Endothelial cell of umbilical vein (primary cell): Measurements from ENCODE around the gene ASB10. TPM values are rescaled to one million over a fixed set of nuclear protein-coding genes. Genes with fewer than 3 reads are reported as not detected.

ENCODE experiments used
- BruUV-seq: library from RNA; stranded (reverse); fragments of 400-500 nt; replicated peaks from 2 replicates; lab custom pipeline; 2021; lab: Mats Ljungman, UMichigan
- CTCF ChIA-PET: fragments of 300-600, 350-600 bp; sonication (Branson Sonifier 250); formaldehyde crosslinking; loops from one replicate; lab custom pipeline; 2021; ENCODE audit warnings: antibody characterized with exemption, inconsistent platforms; lab: Charles Lee
- POLR2A ChIA-PET: fragments of 300-600, 350-600 bp; sonication (Branson Sonifier 250); formaldehyde crosslinking; loops from one replicate; lab custom pipeline; 2021; ENCODE audit warnings: antibody characterized with exemption, inconsistent platforms; lab: Charles Lee
- DNase-seq: peaks from one replicate; pipeline ENCODE4 v3.0.0-alpha.2; 2011; ENCODE audit warnings: low read depth, low spot score
- FAIRE-seq: peaks from 2 replicates; lab custom pipeline; 2011; peaks lifted over from hg19 to GRCh38; lab: Jason Lieb, UNC
- H2AFZ ChIP-seq: 2 replicates; pipeline ENCODE4 v1.6.0; 2012; ENCODE audit warnings: low read depth, low read length, control low read depth, inconsistent platforms
- H3K27ac ChIP-seq: 2 replicates; pipeline ENCODE4 v1.5.1; 2011; ENCODE audit warnings: low read depth, mild to moderate bottlenecking, control low read depth, low read length, moderate library complexity; ENCODE audit not compliant: insufficient read depth
- H3K27me3 ChIP-seq, 2 experiments: 2 replicates each; pipeline versions ENCODE4 v1.6.0 to v1.6.1; 2011; ENCODE audit warnings: low read length in 2 of 2, mixed read lengths in 1 of 2; ENCODE audit not compliant: control insufficient read depth in 2 of 2, insufficient read depth in 2 of 2
- H3K36me3 ChIP-seq, 2 experiments: 2 replicates in 1 of 2; 3 replicates in 1 of 2; pipeline ENCODE4 v1.5.1; 2011; ENCODE audit warnings: low read length in 2 of 2, mild to moderate bottlenecking in 1 of 2, moderate library complexity in 1 of 2; ENCODE audit not compliant: control insufficient read depth in 2 of 2, insufficient read depth in 2 of 2; ENCODE audit errors: extremely low read depth in 1 of 2
- H3K4me1 ChIP-seq: 3 replicates; pipeline ENCODE4 v1.5.1; 2011; ENCODE audit warnings: mild to moderate bottlenecking, low read length; ENCODE audit not compliant: control insufficient read depth, insufficient read depth; ENCODE audit errors: extremely low read depth
- H3K4me2 ChIP-seq: 2 replicates; pipeline ENCODE4 v1.6.1; 2011; ENCODE audit warnings: low read length, control low read depth, mixed read lengths; ENCODE audit not compliant: insufficient read depth
- H3K4me3 ChIP-seq, 3 experiments: fragments of 200-600 bp in 1 of 3; sonication (generic), shearing (Covaris generic) in 1 of 3; replicated peaks in 1 of 3; 2 replicates each; pipeline ENCODE4 v1.5.1; 2011 to 2016; ENCODE audit warnings: control low read depth in 3 of 3, low read length in 3 of 3, mild to moderate bottlenecking in 2 of 3, inconsistent platforms in 1 of 3, low read depth in 1 of 3, moderate library complexity in 1 of 3; ENCODE audit not compliant: insufficient read depth in 1 of 3
- H3K79me2 ChIP-seq: 2 replicates; pipeline ENCODE4 v1.6.0; 2012; ENCODE audit warnings: low read length, inconsistent platforms; ENCODE audit not compliant: control insufficient read depth, insufficient read depth
- H3K9ac ChIP-seq: replicated peaks from 2 replicates; pipeline ENCODE3; 2011; ENCODE audit warnings: low read length, control low read depth; ENCODE audit not compliant: insufficient read depth; ENCODE audit errors: extremely low read depth
- H3K9me1 ChIP-seq: replicated peaks from 3 replicates; pipeline ENCODE4 v1.6.0; 2011; ENCODE audit warnings: mild to moderate bottlenecking, low read length; ENCODE audit not compliant: control insufficient read depth, insufficient read depth; ENCODE audit errors: extremely low read depth
- H3K9me3 ChIP-seq: replicated peaks from 2 replicates; pipeline ENCODE4 v1.5.1; 2012; ENCODE audit warnings: low read length, inconsistent platforms; ENCODE audit not compliant: control insufficient read depth, insufficient read depth
- H4K20me1 ChIP-seq: replicated peaks from 2 replicates; pipeline ENCODE3; 2011; ENCODE audit warnings: mild to moderate bottlenecking, low read length; ENCODE audit not compliant: control insufficient read depth, insufficient read depth; ENCODE audit errors: extremely low read depth
- CTCF ChIP-seq, 2 donors: IDR thresholded peaks; 1 replicate in 1 of 2; 2 replicates in 1 of 2; pipeline ENCODE4 v1.5.1; 2011; ENCODE audit warnings: low read length in 2 of 2, mild to moderate bottlenecking in 2 of 2, moderate library complexity in 2 of 2, control low read depth in 1 of 2, inconsistent platforms in 1 of 2, low read depth in 1 of 2; ENCODE audit not compliant: insufficient read depth in 1 of 2; ENCODE audit errors: extremely low read depth in 1 of 2
- EZH2 ChIP-seq: IDR thresholded peaks from 2 replicates; pipeline ENCODE4 v1.6.1; 2012; ENCODE audit warnings: borderline replicate concordance, low read depth, mild to moderate bottlenecking, moderate library complexity, low read length, inconsistent platforms; ENCODE audit not compliant: severe bottlenecking
- FOS ChIP-seq: IDR thresholded peaks from 2 replicates; pipeline ENCODE4 v1.6.1; 2011; ENCODE audit warnings: mild to moderate bottlenecking, low read length, moderate library complexity, borderline replicate concordance; ENCODE audit not compliant: insufficient read depth
- GATA2 ChIP-seq: IDR thresholded peaks from 2 replicates; pipeline ENCODE4 v1.7.0; 2011; ENCODE audit warnings: low read depth, mild to moderate bottlenecking, moderate library complexity, mixed read lengths, low read length; ENCODE audit not compliant: insufficient read length, insufficient read depth
- JUN ChIP-seq: IDR thresholded peaks from 2 replicates; pipeline ENCODE4 v1.6.1; 2011; ENCODE audit warnings: borderline replicate concordance, low read depth; ENCODE audit not compliant: insufficient read length, insufficient read depth
- MAX ChIP-seq: IDR thresholded peaks from 2 replicates; pipeline ENCODE4 v1.6.1; 2011; ENCODE audit not compliant: insufficient read depth, insufficient read length
- MYC ChIP-seq: IDR thresholded peaks from one replicate; pipeline ENCODE4 v1.6.1; 2011; ENCODE audit warnings: mild to moderate bottlenecking, low read depth, low read length
- POLR2A ChIP-seq: IDR thresholded peaks from 2 replicates; pipeline ENCODE4 v1.6.1; 2012; ENCODE audit warnings: low read depth, mild to moderate bottlenecking, control low read depth, low read length
- POLR2AphosphoS5 ChIP-seq: IDR thresholded peaks from 2 replicates; pipeline ENCODE4 v1.6.1; 2012; ENCODE audit warnings: low read depth, mild to moderate bottlenecking, control low read depth, low read length, moderate library complexity; ENCODE audit not compliant: insufficient read depth
- dilution Hi-C: fragments of 300-500 bp; cut with MboI; formaldehyde crosslinking; loops from one replicate; pipeline ENCODE4 v1.15.0; 2019; ENCODE audit warnings: low sequenced_read_pairs; ENCODE audit not compliant: extremely low pct_ligation_motif_present
- intact Hi-C: fragments of 100-400 bp; cut with micrococcal nuclease; formaldehyde crosslinking; loops from one replicate; pipeline ENCODE4 v1.10.0; 2022
- polyA plus RNA-seq, 4 experiments: library from polyadenylated mRNA; depleted of rRNA in 3 of 4; stranded (reverse) in 3 of 4; unstranded in 1 of 4; fragments of >200 nt; gene quantifications; 2 replicates each; pipeline versions ENCODE4 v1.2.1 to v1.2.3, GENCODE V29; 2011 to 2012; ENCODE audit warnings: missing spikeins in 1 of 4
- total RNA-seq: library from RNA; stranded (reverse); gene quantifications from 2 replicates; pipeline ENCODE4 v1.2.3, GENCODE V29; 2021

Gene ASB10
- total and polyA plus RNA-seq, 2 donors (not counting 3 experiments of a cell fraction or from before 2014, with no cell fraction given): not detected

DNA sequence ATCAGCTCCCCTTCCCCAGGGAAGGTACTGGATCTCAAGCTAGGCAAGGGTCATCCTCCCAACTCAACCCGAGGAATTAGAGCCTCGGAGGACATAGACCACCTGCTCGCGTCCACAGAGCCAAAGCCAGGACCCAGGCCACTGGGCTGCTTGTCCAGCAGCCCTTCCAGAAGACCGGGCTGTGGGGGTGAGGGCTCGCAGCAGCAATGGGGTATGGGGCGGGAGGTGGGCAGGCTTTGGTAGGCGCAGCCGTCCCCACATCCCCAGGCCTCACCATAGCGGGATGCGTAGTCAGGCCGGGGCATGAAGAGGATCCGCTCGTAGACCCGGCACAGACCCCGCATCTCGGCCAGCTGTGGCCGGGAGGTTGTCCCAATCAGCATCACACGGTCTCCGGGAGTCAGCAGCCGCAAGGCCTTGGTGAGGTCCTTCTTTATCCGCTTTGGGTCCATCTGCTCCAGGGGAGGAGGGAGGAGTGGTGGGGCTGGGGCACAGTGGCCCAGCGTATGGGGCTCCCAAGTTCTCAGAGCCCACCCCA lies 5.0 kb upstream of the ASB10 start:
- no peak overlapping the region for H3K9ac ChIP-seq
- no peaks in the 10 kb centered on the region for H3K9me1 ChIP-seq
- H3K9me3 ChIP-seq: no peaks in the 10 kb centered on the region
- no peaks in the 10 kb centered on the region for H4K20me1 ChIP-seq
- no peak overlapping the region for H3K4me3 ChIP-seq
- H3K36me3 ChIP-seq: no peaks in the 10 kb centered on the region
- FAIRE-seq: no peak
- H3K27ac ChIP-seq: no peak overlapping the region
- peaks cover 17% of the 10 kb centered on the region in 2 experiments for H3K27me3 ChIP-seq
- no TSS peak for BruUV-seq
- no peak for DNase-seq
- ChIA-PET CTCF (no interaction called here), POLR2A (no interaction called here)
- intact Hi-C loops (no loop called here), dilution Hi-C loops (no loop called here)
- no peaks in the 10 kb centered on the region for H3K4me1 ChIP-seq
- no peak overlapping the region for H2AFZ ChIP-seq
- TF ChIP-seq MAX: no peak
- no peak for TF ChIP-seq FOS
- TF ChIP-seq POLR2A: no peak
- TF ChIP-seq JUN: no peak
- TF ChIP-seq CTCF (IDR thresholded peaks at IDR 0.05; ENCODE audit: extremely low read depth in 1 of 2, insufficient read depth in 1 of 2, low read depth in 1 of 2, low read length in 2 of 2): no peak
- TF ChIP-seq GATA2: no peak
- no peak for TF ChIP-seq POLR2AphosphoS5
- no peak for TF ChIP-seq EZH2
- TF ChIP-seq MYC: no peak
- H3K4me2 ChIP-seq: no peak overlapping the region
- no peaks in the 10 kb centered on the region for H3K79me2 ChIP-seq
